ENCODE data around the gene SLC38A1. TPM values are rescaled to one million over a fixed set of nuclear protein-coding genes. Genes with fewer than 3 reads are reported as not detected.
"Not testable (repeated sequence)": the region's sequence is repeated elsewhere in the genome, so short reads cannot be mapped to it uniquely, and the experiment has no call there.

Gene SLC38A1
- total RNA-seq, 1 experiment from 2014 or later = 155 TPM

GRCh38 chr12:46292754-46293402 is 24.0 kb upstream of the SLC38A1 start:
- no peaks in the 10 kb centered on the region for H3K9me2 ChIP-seq (ENCODE audit: insufficient read depth)
- H3K36me3 ChIP-seq (ENCODE audit: control insufficient read depth in 1 of 2, insufficient read depth in 2 of 2, low read length in 2 of 2) = no peaks in the 10 kb centered on the region
- no peaks in the 10 kb centered on the region for H4K20me1 ChIP-seq (ENCODE audit: insufficient read depth)
- H2AFZ ChIP-seq (ENCODE audit: low read depth, low read length, poor library complexity, severe bottlenecking) = no peak overlapping the region
- ChIA-PET CTCF (no interaction called here), POLR2A (no interaction called here), RAD21 (ENCODE audit: low non-redundant PET in 1 of 2, low total read pairs in 2 of 2, uncharacterized antibody in 2 of 2, unreplicated experiment in 2 of 2) (no interaction called here)
- BruUV-seq (replicated peaks) = no TSS peak
- H3K4me3 ChIP-seq (replicated peaks in 1 of 2; ENCODE audit: low read depth in 1 of 2, low read length in 2 of 2) = no peak overlapping the region
- no peaks in the 10 kb centered on the region for H3K9me3 ChIP-seq (ENCODE audit: control insufficient read depth in 1 of 2, insufficient read depth in 1 of 2, low read depth in 1 of 2, low read length in 2 of 2)
- TF ChIP-seq SRF (IDR thresholded peaks at IDR 0.05; ENCODE audit: low read depth) (no peak), RAD21 (IDR thresholded peaks at IDR 0.05; ENCODE audit: low read depth) (0 out of 2 replicates have a peak, but pooled peaks have one; percentile 14)
- H3K27me3 ChIP-seq (ENCODE audit: insufficient read depth, low read length) = no peaks in the 10 kb centered on the region
- H3K4me1 ChIP-seq (ENCODE audit: control insufficient read depth in 1 of 2, insufficient read depth in 2 of 2, low read length in 2 of 2) = no peaks in the 10 kb centered on the region
- H3K79me2 ChIP-seq (ENCODE audit: insufficient read depth, low read length) = no peaks in the 10 kb centered on the region
- no peak overlapping the region for H3K9ac ChIP-seq (ENCODE audit: low read length)
- no peak overlapping the region for H3K4me2 ChIP-seq (ENCODE audit: low read length)
- no peak for DNase-seq (ENCODE audit: low read depth, low spot score)
- no peak overlapping the region for H3K27ac ChIP-seq (ENCODE audit: low read depth, low read length)
- intact Hi-C loops (cut with micrococcal nuclease) = no loop called here
- ATAC-seq = no peak

GRCh38 chr12:46291953-46292352 is 23.1 kb upstream of the SLC38A1 start:
- H3K4me3 ChIP-seq (replicated peaks in 1 of 2; ENCODE audit: low read depth in 1 of 2, low read length in 2 of 2); H2AFZ ChIP-seq (ENCODE audit: low read depth, low read length, poor library complexity, severe bottlenecking); H3K9me3 ChIP-seq (ENCODE audit: control insufficient read depth in 1 of 2, insufficient read depth in 1 of 2, low read depth in 1 of 2, low read length in 2 of 2); RAD21 ChIA-PET (ENCODE audit: low non-redundant PET in 1 of 2, low total read pairs in 2 of 2, uncharacterized antibody in 2 of 2, unreplicated experiment in 2 of 2); BruUV-seq (replicated peaks); POLR2A ChIA-PET; H4K20me1 ChIP-seq (ENCODE audit: insufficient read depth); CTCF ChIA-PET; H3K36me3 ChIP-seq (ENCODE audit: control insufficient read depth in 1 of 2, insufficient read depth in 2 of 2, low read length in 2 of 2); H3K9me2 ChIP-seq (ENCODE audit: insufficient read depth); ATAC-seq; H3K27ac ChIP-seq (ENCODE audit: low read depth, low read length); intact Hi-C loops (cut with micrococcal nuclease); H3K79me2 ChIP-seq (ENCODE audit: insufficient read depth, low read length); H3K9ac ChIP-seq (ENCODE audit: low read length); H3K27me3 ChIP-seq (ENCODE audit: insufficient read depth, low read length); H3K4me2 ChIP-seq (ENCODE audit: low read length); H3K4me1 ChIP-seq (ENCODE audit: control insufficient read depth in 1 of 2, insufficient read depth in 2 of 2, low read length in 2 of 2); DNase-seq (ENCODE audit: low read depth, low spot score): not testable (repeated sequence)

GRCh38 chr12:46285177-46285576 is 16.3 kb upstream of the SLC38A1 start:
- CTCF ChIA-PET; RAD21 ChIA-PET (ENCODE audit: low non-redundant PET in 1 of 2, low total read pairs in 2 of 2, uncharacterized antibody in 2 of 2, unreplicated experiment in 2 of 2): not testable (repeated sequence)

More at GRCh38 chr12:46285177-46285576, 16.3 kb upstream of the SLC38A1 start:
- H2AFZ ChIP-seq (ENCODE audit: low read depth, low read length, poor library complexity, severe bottlenecking); H3K4me2 ChIP-seq (ENCODE audit: low read length); DNase-seq (ENCODE audit: low read depth, low spot score); H3K9me2 ChIP-seq (ENCODE audit: insufficient read depth); intact Hi-C loops (cut with micrococcal nuclease); H3K27ac ChIP-seq (ENCODE audit: low read depth, low read length); H3K79me2 ChIP-seq (ENCODE audit: insufficient read depth, low read length); H3K4me1 ChIP-seq (ENCODE audit: control insufficient read depth in 1 of 2, insufficient read depth in 2 of 2, low read length in 2 of 2); POLR2A ChIA-PET; ATAC-seq; H3K27me3 ChIP-seq (ENCODE audit: insufficient read depth, low read length); H3K4me3 ChIP-seq (replicated peaks in 1 of 2; ENCODE audit: low read depth in 1 of 2, low read length in 2 of 2); H3K9ac ChIP-seq (ENCODE audit: low read length); BruUV-seq (replicated peaks); H4K20me1 ChIP-seq (ENCODE audit: insufficient read depth); H3K36me3 ChIP-seq (ENCODE audit: control insufficient read depth in 1 of 2, insufficient read depth in 2 of 2, low read length in 2 of 2): not testable (repeated sequence)
- peaks cover 0 to 19% of the 10 kb centered on the region in 2 experiments; a peak in 2 of 4 replicates for H3K9me3 ChIP-seq (ENCODE audit: control insufficient read depth in 1 of 2, insufficient read depth in 1 of 2, low read depth in 1 of 2, low read length in 2 of 2)

Data from HCT116 (cell line).